ENCODE data around the gene SCN11A. TPM values are rescaled to one million over a fixed set of nuclear protein-coding genes. Genes with fewer than 3 reads are reported as not detected.
A peak's percentile ranks its signal among the peaks of the same experiment; 100 is the strongest.

The SCN11A gene
- polyA plus RNA-seq, 2 of the 4 experiments (the other 2 are of a cell fraction): 0.01 TPM; not detected in 1

DNA sequence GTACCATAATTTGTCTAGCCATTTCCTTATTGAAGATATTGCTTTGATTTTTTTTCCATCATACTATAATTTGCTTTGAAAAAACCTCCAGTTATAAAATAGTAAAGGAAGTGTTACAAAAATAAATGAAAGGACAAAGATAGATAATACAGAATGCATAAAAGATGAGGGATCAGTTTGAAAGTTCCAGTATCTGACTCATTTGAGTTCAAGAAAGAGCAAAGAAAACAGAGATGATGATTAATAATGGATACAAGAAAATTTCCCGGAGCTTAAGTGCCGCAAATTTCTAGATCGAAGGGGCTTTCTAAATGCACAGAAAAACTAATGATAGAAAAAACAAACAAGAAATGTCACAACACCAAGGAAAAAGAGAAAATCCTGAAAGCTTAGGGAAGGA lies 4.4 kb upstream of the SCN11A start:
- 59% methylated on average over 3 of the region's 3 CpGs for WGBS (ENCODE audit: missing lambda C conversion rate)
- no peak overlapping the region for H3K27ac ChIP-seq
- ChIA-PET CTCF (no interaction called here), POLR2A (no interaction called here)
- 0 out of 3 replicates have a peak, but pooled peaks cover 5% of the 10 kb centered on the region for H3K4me1 ChIP-seq
- DNase-seq (ENCODE audit: low read depth in 1 of 2, low spot score in 1 of 2): no peak
- no peak for ATAC-seq
- FAIRE-seq: no peak
- H3K4me3 ChIP-seq: no peak overlapping the region
- TF ChIP-seq ESRRA (IDR thresholded peaks at IDR 0.05; ENCODE audit: borderline replicate concordance, low read length): no peak
- TF ChIP-seq CBX8 (IDR thresholded peaks at IDR 0.05): no peak
- no peak for TF ChIP-seq HDAC2 (IDR thresholded peaks at IDR 0.05)
- H3K4me2 ChIP-seq: no peak overlapping the region
- H3K9me3 ChIP-seq: no peaks in the 10 kb centered on the region

DNA sequence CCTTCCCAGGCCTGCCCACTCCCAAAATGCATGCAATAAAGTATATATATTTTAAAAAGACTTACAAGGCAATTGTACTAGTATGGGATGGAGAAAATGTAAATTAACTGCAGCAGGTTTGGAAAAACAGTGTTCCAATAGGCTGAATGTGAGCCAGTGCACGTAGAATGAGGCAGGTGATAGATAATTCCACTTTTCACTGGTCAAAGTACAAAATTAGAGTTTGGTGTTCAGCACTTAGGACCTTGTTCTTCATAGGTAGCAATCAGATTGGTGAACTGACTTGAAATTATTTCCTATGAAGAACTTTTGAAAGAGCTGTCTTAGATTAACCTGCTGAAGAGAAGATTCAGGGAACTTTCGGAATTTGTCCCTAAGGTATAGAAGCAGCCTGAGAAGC lies 2.0 kb upstream of the SCN11A start:
- Histone ChIP-seq H3K9me3 (no peaks in the 10 kb centered on the region), H3K4me1 (0 out of 3 replicates have a peak, but pooled peaks cover 5% of the 10 kb centered on the region), H3K4me2 (no peak overlapping the region), H3K27ac (no peak overlapping the region), H3K4me3 (no peak overlapping the region)
- ATAC-seq: no peak
- no peak for DNase-seq (ENCODE audit: low read depth in 1 of 2, low spot score in 1 of 2)
- CTCF ChIA-PET: no interaction called here
- 86% methylated on average over 2 of the region's 2 CpGs for WGBS (ENCODE audit: missing lambda C conversion rate)
- POLR2A ChIA-PET: no interaction called here
- TF ChIP-seq, protein P1, sequence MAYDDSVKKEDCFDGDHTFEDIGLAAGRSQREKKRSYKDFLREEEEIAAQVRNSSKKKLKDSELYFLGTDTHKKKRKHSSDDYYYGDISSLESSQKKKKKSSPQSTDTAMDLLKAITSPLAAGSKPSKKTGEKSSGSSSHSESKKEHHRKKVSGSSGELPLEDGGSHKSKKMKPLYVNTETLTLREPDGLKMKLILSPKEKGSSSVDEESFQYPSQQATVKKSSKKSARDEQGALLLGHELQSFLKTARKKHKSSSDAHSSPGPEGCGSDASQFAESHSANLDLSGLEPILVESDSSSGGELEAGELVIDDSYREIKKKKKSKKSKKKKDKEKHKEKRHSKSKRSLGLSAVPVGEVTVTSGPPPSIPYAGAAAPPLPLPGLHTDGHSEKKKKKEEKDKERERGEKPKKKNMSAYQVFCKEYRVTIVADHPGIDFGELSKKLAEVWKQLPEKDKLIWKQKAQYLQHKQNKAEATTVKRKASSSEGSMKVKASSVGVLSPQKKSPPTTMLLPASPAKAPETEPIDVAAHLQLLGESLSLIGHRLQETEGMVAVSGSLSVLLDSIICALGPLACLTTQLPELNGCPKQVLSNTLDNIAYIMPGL (CRISPR knock-in tag; IDR thresholded peaks at IDR 0.05; ENCODE audit: borderline replicate concordance): no peak
- TF ChIP-seq NFE2L2 (conservative IDR thresholded peaks at IDR 0.05; ENCODE audit: low read length): no peak
- TF ChIP-seq, protein P2, sequence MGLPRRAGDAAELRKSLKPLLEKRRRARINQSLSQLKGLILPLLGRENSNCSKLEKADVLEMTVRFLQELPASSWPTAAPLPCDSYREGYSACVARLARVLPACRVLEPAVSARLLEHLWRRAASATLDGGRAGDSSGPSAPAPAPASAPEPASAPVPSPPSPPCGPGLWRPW (IDR thresholded peaks at IDR 0.05): no peak
- no peak for FAIRE-seq

DNA sequence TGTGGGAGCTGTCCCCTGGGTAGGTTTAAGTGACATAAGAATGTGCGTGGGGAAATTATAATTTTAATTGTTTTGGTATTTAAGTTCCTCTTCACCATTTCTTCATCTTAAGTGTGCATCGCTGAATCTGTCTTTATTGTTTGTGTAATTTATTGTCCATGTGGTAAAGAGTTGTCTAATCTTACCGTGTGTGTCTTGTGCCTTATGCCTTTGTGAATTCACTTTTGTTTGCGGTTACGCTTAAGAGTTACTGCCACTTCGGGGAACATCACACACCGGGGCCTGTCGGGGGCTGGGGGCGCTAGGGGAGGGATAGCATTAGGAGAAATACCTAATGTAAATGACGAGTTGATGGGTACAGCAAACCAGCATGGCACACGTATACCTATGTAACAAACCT lies 839 bp upstream of the SCN11A start:
- Histone ChIP-seq H3K4me2 (peak overlapping the region; percentile 85), H3K4me3 (peak overlapping the region; percentile 96), H3K27ac (peak overlapping the region; percentile 93 to 97), H3K9me3 (no peaks in the 10 kb centered on the region), H3K4me1 (0 out of 3 replicates have a peak, but pooled peaks cover 5% of the 10 kb centered on the region)
- no peak for ATAC-seq
- no peak for FAIRE-seq
- no peak for DNase-seq (ENCODE audit: low read depth in 1 of 2, low spot score in 1 of 2)
- 29% methylated on average over 9 of the region's 11 CpGs for WGBS (ENCODE audit: missing lambda C conversion rate)
- CTCF ChIA-PET: no interaction called here
- TF ChIP-seq CEBPB (IDR thresholded peaks at IDR 0.05) (no peak), FOSB (CRISPR knock-in tag; IDR thresholded peaks at IDR 0.05) (no peak), TP53 (CRISPR knock-in tag; IDR thresholded peaks at IDR 0.05) (no peak)
- POLR2A ChIA-PET: no interaction called here

DNA sequence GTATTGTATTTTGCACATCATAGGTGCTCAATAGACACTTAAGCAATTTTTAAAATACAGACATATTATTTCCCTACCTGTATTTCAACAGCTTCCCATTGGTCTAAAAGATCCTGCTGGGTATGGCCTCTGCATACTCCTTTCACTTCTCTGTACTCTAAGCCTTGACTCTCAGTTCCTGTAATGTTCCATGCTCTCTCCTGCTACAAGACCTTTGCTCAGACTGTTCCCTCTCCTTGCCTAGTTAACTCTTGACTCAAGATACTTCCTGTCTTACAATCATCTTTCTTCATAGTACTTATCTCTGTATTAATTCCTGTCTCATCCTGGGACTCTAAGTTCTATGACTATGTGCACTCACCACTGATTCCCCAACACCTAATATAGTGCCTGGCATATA lies 1.7 kb downstream of the SCN11A start:
- no peak for DNase-seq (ENCODE audit: low read depth in 1 of 2, low spot score in 1 of 2)
- Histone ChIP-seq H3K4me1 (0 out of 3 replicates have a peak, but pooled peaks cover 5% of the 10 kb centered on the region), H3K4me2 (no peak overlapping the region), H3K4me3 (no peak overlapping the region), H3K9me3 (no peaks in the 10 kb centered on the region), H3K27ac (no peak overlapping the region)
- ChIA-PET CTCF (no interaction called here), POLR2A (no interaction called here)
- ATAC-seq: no peak
- TF ChIP-seq RCOR1 (IDR thresholded peaks at IDR 0.05; ENCODE audit: low read depth, low read length): no peak
- FAIRE-seq: no peak

DNA sequence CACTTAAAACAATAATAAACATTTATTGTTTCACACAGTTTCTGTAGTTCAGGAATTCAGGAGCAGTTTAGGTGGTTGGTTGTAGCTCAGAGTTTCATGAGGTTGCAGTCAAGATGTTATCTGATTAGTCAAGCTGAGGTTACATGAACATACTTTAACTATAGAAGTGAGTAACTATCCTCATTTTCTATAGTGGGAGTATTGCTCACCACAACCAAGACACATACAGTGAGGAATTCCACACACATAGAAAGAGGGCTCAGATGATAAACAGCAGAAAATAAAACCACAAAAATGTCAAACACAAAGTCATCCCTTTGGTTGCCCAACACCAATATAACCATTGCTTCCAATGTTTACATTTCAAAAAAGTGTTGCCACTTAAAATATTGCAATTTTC lies 13.6 kb downstream of the SCN11A start:
- no peak for FAIRE-seq
- H3K27ac ChIP-seq: no peak overlapping the region
- no peak overlapping the region for H3K4me2 ChIP-seq
- no peak for ATAC-seq
- H3K4me3 ChIP-seq: no peak overlapping the region
- TF ChIP-seq NFE2L2 (conservative IDR thresholded peaks at IDR 0.05; ENCODE audit: low read length) (no peak), HDAC2 (IDR thresholded peaks at IDR 0.05) (no peak), ZFP36 (IDR thresholded peaks at IDR 0.05; ENCODE audit: borderline replicate concordance, partially characterized antibody) (no peak), ZC3H11A (IDR thresholded peaks at IDR 0.05) (no peak), RAD21 (conservative IDR thresholded peaks at IDR 0.05 in 1 of 2, IDR thresholded peaks at IDR 0.05 in 1 of 2) (no peak), ZSCAN20 (CRISPR knock-in tag; IDR thresholded peaks at IDR 0.05) (no peak), GATA3 (IDR thresholded peaks at IDR 0.05; ENCODE audit: borderline replicate concordance) (no peak), KDM5A (IDR thresholded peaks at IDR 0.05) (no peak), HOXB5 (CRISPR knock-in tag; IDR thresholded peaks at IDR 0.05) (no peak), MAZ (IDR thresholded peaks at IDR 0.05; ENCODE audit: borderline replicate concordance, low read depth, low read length) (no peak)
- TF ChIP-seq, protein P3, sequence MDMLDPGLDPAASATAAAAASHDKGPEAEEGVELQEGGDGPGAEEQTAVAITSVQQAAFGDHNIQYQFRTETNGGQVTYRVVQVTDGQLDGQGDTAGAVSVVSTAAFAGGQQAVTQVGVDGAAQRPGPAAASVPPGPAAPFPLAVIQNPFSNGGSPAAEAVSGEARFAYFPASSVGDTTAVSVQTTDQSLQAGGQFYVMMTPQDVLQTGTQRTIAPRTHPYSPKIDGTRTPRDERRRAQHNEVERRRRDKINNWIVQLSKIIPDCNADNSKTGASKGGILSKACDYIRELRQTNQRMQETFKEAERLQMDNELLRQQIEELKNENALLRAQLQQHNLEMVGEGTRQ (IDR thresholded peaks at IDR 0.05): no peak
- TF ChIP-seq, protein P4, sequence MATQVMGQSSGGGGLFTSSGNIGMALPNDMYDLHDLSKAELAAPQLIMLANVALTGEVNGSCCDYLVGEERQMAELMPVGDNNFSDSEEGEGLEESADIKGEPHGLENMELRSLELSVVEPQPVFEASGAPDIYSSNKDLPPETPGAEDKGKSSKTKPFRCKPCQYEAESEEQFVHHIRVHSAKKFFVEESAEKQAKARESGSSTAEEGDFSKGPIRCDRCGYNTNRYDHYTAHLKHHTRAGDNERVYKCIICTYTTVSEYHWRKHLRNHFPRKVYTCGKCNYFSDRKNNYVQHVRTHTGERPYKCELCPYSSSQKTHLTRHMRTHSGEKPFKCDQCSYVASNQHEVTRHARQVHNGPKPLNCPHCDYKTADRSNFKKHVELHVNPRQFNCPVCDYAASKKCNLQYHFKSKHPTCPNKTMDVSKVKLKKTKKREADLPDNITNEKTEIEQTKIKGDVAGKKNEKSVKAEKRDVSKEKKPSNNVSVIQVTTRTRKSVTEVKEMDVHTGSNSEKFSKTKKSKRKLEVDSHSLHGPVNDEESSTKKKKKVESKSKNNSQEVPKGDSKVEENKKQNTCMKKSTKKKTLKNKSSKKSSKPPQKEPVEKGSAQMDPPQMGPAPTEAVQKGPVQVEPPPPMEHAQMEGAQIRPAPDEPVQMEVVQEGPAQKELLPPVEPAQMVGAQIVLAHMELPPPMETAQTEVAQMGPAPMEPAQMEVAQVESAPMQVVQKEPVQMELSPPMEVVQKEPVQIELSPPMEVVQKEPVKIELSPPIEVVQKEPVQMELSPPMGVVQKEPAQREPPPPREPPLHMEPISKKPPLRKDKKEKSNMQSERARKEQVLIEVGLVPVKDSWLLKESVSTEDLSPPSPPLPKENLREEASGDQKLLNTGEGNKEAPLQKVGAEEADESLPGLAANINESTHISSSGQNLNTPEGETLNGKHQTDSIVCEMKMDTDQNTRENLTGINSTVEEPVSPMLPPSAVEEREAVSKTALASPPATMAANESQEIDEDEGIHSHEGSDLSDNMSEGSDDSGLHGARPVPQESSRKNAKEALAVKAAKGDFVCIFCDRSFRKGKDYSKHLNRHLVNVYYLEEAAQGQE (IDR thresholded peaks at IDR 0.05): no peak
- TF ChIP-seq, protein P5, sequence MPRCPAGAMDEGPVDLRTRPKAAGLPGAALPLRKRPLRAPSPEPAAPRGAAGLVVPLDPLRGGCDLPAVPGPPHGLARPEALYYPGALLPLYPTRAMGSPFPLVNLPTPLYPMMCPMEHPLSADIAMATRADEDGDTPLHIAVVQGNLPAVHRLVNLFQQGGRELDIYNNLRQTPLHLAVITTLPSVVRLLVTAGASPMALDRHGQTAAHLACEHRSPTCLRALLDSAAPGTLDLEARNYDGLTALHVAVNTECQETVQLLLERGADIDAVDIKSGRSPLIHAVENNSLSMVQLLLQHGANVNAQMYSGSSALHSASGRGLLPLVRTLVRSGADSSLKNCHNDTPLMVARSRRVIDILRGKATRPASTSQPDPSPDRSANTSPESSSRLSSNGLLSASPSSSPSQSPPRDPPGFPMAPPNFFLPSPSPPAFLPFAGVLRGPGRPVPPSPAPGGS (IDR thresholded peaks at IDR 0.05): no peak
- no peak for DNase-seq (ENCODE audit: low read depth in 1 of 2, low spot score in 1 of 2)
- ChIA-PET POLR2A (no interaction called here), CTCF (no interaction called here)
- H3K4me1 ChIP-seq: no peaks in the 10 kb centered on the region
- H3K9me3 ChIP-seq: peaks cover 5% of the 10 kb centered on the region; the same call in 2 of the 3 replicates

Data from A549 (cell line).